ENCODE results near the gene TUBA8. TPM values are rescaled to one million over a fixed set of nuclear protein-coding genes. Genes with fewer than 3 reads are reported as not detected.
"Not testable (repeated sequence)": the region's sequence is repeated elsewhere in the genome, so short reads cannot be mapped to it uniquely, and the experiment has no call there.

Gene TUBA8
- 0.45 and 2.0 TPM in 2 replicates for total RNA-seq (2014; rRNA removed; shearing (Covaris generic))
- polyA plus RNA-seq (2014; cell fraction: nucleus; rRNA removed), result 0.82 TPM in 1 of 2 replicates, not detected in the other

DNA sequence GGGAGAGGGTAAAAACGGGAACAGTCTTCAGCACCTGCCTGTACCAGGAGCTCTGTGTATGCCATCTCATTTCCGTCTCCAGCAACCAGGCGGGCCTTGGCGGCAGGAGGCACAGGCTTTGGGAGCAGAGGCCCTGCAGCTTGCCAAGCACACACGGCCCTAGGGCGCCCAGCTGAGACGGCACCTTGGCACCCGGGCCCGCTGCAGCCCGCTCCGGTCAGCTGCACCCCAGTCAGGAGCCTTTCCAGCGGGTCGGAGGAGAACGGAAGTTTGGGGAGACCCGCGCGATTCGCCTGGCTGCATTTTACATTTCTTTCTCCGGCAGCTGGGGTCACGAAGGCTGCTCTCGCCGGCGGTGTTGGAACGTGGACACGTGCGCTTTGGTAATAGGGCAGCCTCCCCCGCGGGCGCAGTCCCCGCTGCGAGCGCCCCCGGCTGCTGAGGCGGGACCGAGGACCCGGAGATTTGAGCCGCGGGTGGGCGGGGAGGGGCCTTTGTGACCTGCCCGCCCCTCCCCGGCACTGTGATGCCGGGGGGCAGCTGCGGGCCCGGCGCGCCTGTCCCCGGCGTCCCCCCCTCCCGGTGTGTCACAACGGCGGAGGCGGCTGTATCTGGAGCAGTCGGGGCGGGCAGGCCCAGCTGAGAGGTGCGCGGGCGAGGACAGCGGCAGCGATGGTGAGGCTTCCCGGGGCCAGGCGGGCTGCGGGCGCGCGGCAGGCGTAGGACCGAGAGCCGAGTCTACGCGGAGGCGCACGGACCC, at the start of gene TUBA8:
TUBA8 (plus strand) TSS at position 616 of the 760 bp plus-strand sequence; CDS start at position 673, 57 bp downstream.
- DNase-seq (ENCODE audit: extremely low read depth, low read depth), result no peak

GRCh38 chr22:18062421-18062820, 48.2 kb upstream of the TUBA8 start:
- DNase-seq (ENCODE audit: extremely low read depth, low read depth), result no peak

DNA sequence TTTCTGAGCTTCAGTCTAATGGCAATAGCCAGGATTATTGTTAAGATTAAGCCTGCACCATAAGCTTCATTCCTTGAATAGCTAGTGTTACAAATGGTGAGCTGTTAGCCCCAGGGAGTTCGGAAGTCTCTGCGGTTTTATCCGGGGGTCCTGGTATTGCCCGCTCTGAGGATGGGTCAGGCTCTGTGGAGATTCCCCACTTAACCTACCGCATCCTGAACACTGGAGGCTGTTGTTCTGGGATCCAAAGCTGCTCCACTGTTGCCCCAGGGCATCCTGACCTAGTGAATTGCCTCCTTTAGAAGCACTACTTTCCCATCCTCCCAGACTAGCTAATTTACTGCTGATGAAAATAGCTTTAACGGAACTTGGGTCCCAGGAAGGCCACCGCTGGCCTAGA, 47.3 kb upstream of the TUBA8 start:
- DNase-seq (ENCODE audit: extremely low read depth, low read depth), result no peak

DNA sequence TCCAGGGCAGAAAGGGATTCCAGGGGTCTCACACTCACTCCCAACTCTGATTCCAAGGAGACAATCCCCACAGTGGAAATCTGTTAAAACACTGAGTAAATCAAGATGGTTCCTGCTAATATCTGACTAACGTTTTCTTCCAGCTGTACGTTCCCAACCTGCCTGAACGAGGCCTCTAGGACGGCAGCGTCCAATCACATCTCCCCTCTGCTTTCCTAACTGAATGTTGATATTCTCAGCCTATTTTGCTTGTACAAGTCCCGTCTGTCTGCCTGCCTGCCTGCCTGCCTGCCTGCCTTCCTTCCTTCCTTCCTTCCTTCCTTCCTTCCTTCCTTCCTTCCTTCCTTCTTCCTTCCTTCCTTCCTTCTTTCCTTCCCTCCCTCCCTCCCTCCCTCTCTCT, 46.9 kb upstream of the TUBA8 start:
- DNase-seq (ENCODE audit: extremely low read depth, low read depth), result not testable (repeated sequence)

DNA sequence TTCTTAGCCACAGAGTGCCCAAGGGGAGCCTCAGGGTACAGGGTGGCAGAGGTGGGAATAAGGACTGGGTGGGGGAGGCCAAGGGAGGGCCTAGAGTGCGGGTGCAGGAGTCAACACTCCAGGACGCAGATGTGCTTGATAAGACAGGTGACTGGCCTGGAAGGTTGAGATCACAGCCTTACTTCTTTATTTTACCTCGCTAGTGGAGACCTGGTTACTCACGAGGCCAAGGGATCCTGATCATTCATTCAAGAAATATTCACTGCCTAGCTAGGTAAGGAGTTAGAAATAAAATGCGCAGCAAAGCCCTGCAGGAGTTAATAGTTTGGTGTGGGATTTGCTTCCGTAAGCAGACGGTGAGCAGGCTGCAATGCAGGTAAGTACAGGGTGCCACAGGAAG, 46.0 kb upstream of the TUBA8 start:
- DNase-seq (ENCODE audit: extremely low read depth, low read depth), result no peak

GRCh38 chr22:18065256-18065655, 45.4 kb upstream of the TUBA8 start:
- no peak for DNase-seq (ENCODE audit: extremely low read depth, low read depth)

GRCh38 chr22:18066181-18066859, 44.3 kb upstream of the TUBA8 start:
- no peak for DNase-seq (ENCODE audit: extremely low read depth, low read depth)

DNA sequence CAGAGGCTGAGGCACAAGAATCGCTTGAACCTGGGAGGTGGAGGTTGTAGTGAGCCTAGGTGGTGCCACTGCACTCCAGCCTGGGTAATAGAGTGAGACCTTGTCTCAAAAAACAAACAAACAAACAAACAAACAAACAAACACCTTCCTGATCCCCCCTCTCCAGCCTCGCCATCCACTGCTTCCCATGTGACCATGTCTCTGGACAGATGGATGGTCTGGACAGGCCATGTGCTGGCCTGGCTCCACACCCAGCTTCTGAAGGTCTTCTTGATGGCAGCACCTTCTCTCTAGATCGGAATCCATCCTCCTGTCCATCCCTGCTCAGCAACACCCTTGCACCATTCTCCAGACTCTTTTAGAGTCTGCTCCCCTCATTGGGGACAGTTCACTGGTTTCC, 43.5 kb upstream of the TUBA8 start:
- no peak for DNase-seq (ENCODE audit: extremely low read depth, low read depth)

DNA sequence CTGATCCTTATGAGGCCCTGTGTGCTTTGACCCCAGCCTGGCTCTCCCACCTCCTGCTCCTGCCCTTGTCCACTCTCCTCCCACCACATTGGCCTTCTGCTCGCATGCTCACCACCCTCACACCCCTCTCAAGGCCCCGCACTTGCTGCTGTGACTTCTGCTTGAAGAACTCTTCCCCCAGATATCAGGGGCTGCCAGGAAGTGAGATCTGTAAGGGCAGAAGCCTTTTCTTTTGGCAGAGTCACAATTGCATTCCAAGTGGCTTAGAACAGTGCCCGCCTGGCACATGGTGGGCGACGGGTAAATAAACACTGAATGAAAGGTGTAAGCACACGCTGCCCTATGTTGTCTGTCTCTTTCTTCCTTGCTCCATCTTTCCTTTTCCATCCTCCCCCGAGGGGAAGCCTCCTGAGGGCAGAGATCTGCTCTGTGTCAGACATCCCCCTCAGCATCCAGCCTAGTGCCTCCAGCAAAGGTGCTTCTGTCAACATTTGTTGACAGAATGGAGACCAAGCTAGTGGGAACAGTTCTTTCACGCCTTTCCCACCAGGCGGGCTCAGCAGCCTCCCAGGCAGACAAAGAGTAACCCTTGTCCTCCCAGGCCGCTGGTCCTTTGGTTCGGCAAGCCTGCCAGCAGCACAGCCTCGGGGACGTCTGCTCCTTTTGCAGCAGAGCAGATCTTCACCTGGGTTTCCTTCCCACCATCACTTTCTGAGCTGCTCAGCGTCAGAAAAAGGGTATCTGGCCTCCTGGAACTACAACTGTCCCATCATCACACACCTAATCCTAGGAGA, 42.9 kb upstream of the TUBA8 start:
- DNase-seq (ENCODE audit: extremely low read depth, low read depth), result no peak

GRCh38 chr22:18068381-18068988, 42.1 kb upstream of the TUBA8 start:
- no peak for DNase-seq (ENCODE audit: extremely low read depth, low read depth)

GRCh38 chr22:18069041-18069440, 41.6 kb upstream of the TUBA8 start:
- no peak for DNase-seq (ENCODE audit: extremely low read depth, low read depth)

DNA sequence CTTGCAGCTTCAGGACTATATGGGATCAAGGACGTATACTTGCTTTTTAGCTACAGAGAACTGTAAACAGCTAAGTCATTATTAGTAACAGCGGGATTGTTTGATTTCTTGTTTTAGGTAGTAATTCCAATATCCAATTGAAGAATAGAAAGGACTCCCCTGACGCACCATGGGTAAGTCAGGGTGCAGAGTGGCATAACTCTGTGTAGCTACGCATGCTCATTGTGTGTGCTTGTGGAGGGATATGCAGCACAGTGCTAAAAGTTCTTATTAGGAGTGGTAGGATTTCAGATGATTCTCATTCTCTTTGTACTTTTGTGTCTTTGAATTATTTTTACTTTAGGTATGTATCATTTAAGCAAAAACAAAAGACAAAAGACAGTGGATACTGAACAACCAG, 40.6 kb upstream of the TUBA8 start:
- no peak for DNase-seq (ENCODE audit: extremely low read depth, low read depth)

GRCh38 chr22:18070556-18071306, 39.9 kb upstream of the TUBA8 start:
- no peak for DNase-seq (ENCODE audit: extremely low read depth, low read depth)

DNA sequence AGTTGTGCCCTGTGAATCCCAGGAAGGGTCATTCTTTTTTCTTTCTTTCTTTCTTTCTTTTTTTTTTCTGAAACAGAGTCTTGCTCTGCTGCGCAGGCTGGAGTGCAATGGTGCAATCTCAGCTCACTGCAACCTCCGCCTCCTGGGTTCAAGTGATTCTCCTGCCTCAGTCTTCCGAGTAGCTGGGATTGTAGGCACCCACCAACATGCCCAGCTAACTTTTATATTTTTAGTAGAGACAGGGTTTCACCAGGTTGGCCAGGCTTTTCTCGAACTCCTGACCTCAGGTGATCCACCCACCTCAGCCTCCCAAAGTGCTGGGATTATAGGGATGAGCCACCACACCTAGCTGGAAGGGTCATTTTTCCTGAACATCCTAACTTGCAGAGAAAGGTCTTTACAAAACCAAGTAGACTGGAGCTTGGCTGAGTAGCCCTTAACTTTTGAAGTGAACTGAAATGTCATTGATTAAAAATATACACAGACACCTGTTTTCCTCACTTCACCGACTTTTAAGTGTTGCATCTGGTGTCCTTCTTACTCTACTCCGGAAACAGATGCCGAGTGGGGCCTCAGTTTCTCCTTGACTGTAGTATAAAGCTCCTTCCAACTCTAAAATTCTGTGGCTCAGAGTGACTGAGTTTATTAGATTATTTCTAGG, 39.2 kb upstream of the TUBA8 start:
- not testable (repeated sequence) for DNase-seq (ENCODE audit: extremely low read depth, low read depth)

GRCh38 chr22:18071968-18072310, 38.7 kb upstream of the TUBA8 start:
- DNase-seq (ENCODE audit: extremely low read depth, low read depth), result no peak

GRCh38 chr22:18073467-18073866, 37.1 kb upstream of the TUBA8 start:
- DNase-seq (ENCODE audit: extremely low read depth, low read depth), result no peak

DNA sequence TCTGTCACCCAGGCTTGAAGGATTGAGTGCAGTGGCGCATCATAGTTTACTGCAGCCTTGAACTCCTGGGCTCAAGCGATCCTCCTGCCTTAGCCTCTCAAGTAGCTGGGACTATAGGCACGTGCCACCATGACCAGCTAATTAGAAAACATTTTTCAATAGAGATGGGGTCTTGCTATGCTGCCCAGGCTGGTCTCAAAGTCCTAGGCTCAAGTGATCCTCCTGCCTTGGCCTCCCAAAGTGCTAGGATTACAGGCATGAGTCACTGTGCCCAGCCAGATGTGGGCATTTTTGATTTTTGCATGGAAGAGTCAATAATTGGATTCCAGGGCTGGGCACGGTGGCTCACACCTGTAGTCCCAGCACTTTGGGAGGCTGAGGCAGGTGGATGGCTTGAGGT, 36.7 kb upstream of the TUBA8 start:
- DNase-seq (ENCODE audit: extremely low read depth, low read depth), result not testable (repeated sequence)

DNA sequence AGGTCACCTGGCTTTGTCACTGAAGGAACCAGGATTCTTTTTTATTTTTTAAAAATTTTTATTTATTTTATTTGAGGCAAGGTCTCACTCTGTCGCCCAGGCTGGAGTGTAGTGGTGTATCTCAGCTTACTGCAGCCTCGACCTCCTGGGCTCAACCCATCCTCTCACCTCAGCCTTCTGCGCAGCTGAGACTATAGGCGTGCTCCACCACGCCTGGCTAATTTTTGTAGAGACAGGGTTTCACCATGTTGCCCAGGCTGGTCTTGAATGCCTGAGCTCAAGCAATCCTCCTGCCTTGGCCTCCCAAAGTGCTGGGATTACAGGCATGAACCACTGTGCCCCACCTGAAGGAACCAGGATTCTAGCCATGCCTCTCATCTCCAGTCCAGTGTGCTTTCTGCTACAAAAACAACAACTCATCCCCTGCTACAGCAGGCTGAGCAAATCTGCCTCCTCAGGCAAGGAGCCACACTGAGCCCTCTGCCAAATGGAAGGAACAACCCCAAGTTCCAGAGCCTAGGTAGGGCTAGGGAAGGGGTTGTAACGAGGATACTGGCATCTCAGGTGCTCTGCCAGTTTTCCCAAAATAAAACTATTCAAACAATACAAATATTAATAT, 35.4 kb upstream of the TUBA8 start:
- no peak for DNase-seq (ENCODE audit: extremely low read depth, low read depth)
